Activated CD4-positive, alpha-beta T cell treated with anti-CD3 and anti-CD28 coated beads, Interleukin-10, Interleukin-2, amounts not matched to agents 100 ng/mL and 50 ng/mL, durations not matched to agents 16 hours and 8 hours (primary cell): ENCODE results near the gene CEP131.
"Not testable (repeated sequence)": the region's sequence is repeated elsewhere in the genome, so short reads cannot be mapped to it uniquely, and the experiment has no call there.

Experiments
- DNase-seq: peaks from one replicate; pipeline ENCODE4 v3.0.0-alpha.2; 2020

Gene CEP131

DNA sequence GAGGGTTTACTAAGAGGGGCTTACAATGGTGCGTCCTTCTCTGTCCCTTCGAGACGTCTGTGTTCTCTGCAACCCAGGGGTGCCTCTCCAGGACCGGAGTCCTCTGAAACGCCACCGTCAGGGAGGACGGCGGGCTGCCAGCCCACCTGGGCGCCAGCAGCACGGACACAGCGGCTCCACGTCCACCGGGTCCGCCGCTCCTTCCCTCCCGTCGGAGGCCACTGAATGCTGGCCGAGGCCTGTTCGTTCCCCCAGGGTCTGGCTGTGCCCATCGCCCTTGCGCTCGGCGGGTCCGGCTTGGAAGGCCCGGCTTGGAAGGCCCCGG lies 15.7 kb upstream of the CEP131 start:
- no peak for DNase-seq

DNA sequence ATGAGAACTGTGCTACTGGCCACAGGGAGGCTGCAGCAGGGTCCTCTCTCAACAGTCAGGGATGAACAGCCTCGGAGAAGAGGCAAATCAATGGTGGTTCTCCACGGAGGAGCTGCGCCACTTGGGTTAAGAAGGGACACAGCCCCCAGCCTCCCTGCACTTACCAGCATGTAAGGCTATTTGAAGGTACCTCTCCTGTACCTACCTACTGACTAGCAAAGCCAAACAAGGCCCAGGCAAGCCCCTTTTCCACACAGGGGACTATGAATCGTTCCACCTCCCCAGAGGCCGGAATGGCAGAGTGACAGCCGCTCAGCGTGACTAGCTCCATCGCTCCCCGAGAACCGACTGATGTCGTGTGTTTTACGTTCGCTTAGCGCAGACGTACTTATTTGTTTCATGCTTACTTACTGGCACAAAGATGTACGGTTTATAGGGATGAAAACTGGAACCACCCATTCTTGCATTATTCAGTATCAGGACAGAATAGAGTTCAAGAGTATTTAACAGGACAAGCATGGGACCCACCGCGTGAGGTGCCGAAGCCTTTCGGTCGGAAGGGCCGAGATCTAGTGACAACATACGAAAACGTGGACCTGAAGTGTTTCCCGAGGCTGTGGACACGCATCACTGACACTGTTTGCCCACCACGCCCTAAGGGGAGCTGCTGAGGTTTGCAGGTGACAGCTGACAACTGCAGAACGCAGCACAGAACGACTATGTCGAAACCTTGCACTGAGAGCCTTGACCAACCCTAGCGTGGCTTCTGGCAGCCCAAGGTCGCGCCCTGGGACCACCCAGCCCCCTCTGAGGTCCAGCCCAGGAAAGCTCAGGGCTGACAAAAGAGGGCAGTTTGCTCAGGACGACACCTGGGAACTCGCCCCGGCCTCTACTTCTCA lies 15.1 kb upstream of the CEP131 start:
- no peak for DNase-seq

GRCh38 chr17:81236784-81237183 lies 14.0 kb upstream of the CEP131 start:
- no peak for DNase-seq

GRCh38 chr17:81235822-81236740 lies 13.3 kb upstream of the CEP131 start:
- no peak for DNase-seq

GRCh38 chr17:81234940-81235821 lies 12.4 kb upstream of the CEP131 start:
- DNase-seq = no peak

GRCh38 chr17:81234506-81234855 lies 11.7 kb upstream of the CEP131 start:
- DNase-seq = no peak

GRCh38 chr17:81233811-81234505 lies 11.2 kb upstream of the CEP131 start:
- DNase-seq = no peak

- DNase-seq = no peak
Observed at GRCh38 chr17:81233316-81233715, 10.6 kb upstream of the CEP131 start.

GRCh38 chr17:81232616-81233241 lies 10.0 kb upstream of the CEP131 start:
- no peak for DNase-seq

DNA sequence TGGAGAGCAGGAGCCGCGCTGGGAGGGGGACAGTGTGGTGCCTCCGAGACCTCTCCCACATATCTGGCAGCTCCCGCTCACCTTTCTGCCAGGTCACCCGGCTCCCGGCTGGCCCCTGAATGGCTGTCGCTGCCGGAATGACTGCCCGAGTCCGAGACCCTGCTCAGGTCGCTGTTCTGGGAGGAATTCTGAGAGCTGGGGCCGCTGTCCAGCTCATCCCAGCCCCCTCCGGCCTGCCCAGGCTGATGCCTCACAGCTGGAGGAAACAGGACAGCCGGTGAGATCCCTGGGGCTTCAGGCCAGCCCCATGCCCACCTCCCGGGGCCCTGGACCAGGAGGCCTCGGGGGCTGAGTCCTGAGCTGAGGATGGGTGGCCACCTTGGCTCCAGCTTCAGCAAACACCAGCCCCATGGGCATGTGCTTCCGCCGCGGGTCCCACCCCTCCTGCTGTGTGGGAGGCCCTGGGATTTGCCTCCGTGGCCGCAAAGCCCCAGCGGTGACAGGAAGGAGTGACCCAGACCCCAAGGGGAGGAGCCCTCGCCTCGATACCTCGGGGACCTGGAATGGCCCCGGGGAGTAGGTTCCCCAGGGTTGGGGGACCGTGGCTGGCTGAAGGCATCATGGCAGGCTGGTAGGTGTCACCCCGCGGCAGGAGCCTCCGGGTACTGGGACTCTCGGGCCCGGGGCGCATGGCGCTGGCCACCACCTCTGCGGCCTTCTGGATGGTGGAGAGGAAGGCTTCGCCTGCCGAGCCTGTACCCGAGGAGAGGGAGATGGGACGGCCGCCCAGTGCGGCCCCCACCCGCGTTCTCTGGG lies 9.2 kb upstream of the CEP131 start:
- DNase-seq = no peak

GRCh38 chr17:81231121-81231645 lies 8.4 kb upstream of the CEP131 start:
- no peak for DNase-seq

- DNase-seq = no peak
Observed at GRCh38 chr17:81230043-81230820, 7.5 kb upstream of the CEP131 start.

DNA sequence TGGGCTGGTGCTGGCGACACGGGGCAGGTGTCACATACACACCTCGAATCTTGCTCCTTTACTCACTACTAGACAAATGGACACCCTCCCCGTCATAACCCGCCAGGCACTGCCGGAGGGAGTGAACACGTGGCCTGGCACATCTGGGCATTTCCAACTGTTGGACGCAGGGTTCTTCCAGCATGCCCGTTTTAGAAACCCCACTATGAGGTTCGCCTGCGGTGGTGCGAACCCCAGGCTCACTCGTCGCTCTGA lies 6.8 kb upstream of the CEP131 start:
- no peak for DNase-seq

DNA sequence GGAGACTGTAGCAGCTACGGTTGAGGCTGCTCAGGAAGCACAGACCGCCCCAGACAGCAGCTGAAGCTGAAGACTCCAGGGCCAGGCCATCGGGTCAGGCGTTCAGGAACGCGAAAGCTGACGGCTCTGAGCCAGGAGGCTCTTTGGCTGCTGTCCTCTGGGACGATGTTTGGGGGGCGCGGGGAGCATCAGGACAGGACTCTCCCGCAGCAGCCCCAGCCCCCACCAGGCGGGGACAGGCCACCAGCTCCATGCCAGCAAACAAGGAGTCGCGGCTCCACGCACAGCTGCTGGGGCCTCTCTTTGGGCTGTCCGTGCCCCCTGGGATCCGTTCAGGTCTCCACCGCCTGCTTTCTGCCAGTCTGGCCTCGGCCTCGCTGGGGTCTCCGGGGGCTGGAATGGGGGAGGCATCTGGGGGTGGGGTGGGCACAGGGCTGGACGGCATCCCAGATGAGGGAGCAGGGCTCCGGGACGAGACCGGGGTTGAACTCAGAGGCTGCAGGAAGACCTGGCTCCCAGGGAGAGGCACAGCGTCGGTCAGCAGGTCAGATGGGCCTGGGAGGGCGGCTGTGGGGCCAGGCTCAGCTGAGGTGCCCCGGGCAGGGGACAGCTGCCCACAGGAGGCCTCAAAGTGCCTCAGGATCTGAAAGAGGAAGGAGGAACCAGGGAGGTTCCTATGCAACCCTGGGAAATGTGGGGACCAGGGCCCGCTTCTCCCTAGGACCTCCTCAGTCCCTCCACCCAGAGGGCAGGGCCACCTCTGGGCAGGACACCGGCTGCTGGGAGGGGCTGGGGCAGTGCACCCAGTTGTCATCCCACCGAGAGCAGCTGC lies 6.3 kb upstream of the CEP131 start:
- DNase-seq = no peak

- DNase-seq = no peak
Observed at GRCh38 chr17:81228420-81228819, 5.7 kb upstream of the CEP131 start.

DNA sequence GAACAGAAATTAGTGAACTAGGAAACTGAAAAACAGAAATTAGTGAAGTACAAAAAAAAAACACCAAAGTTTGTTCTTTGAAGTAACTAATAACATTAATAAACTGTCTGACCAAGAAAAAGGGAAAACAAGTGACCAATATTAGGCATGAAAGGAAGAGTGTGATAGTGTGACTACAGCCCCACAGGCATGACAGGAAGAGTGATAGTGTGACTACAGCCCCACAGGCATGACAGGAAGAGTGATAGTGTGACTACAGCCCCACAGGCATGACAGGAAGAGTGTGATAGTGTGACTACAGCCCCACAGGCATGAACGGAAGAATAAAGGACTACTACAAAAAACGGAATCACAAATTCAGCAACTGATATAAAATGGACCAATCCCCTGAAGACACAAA lies 4.9 kb upstream of the CEP131 start:
- not testable (repeated sequence) for DNase-seq

- DNase-seq = no peak
Observed at GRCh38 chr17:81223762-81224130, 981 bp upstream of the CEP131 start.

DNA sequence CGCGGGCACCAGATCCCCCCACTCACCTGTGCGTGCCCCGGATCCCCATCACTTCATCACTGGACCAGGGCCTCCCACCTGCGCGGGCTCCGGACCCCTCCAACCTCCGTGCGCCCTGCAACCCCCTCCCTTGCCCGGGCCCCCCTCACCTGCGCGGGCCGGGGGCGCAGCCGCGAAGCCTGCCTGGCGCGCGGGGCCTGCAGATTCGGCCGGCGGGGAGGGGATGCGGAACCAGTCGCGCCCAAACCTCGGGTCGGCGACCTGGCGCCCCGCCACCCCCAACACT lies 202 bp downstream of the CEP131 start:
- no peak for DNase-seq

DNA sequence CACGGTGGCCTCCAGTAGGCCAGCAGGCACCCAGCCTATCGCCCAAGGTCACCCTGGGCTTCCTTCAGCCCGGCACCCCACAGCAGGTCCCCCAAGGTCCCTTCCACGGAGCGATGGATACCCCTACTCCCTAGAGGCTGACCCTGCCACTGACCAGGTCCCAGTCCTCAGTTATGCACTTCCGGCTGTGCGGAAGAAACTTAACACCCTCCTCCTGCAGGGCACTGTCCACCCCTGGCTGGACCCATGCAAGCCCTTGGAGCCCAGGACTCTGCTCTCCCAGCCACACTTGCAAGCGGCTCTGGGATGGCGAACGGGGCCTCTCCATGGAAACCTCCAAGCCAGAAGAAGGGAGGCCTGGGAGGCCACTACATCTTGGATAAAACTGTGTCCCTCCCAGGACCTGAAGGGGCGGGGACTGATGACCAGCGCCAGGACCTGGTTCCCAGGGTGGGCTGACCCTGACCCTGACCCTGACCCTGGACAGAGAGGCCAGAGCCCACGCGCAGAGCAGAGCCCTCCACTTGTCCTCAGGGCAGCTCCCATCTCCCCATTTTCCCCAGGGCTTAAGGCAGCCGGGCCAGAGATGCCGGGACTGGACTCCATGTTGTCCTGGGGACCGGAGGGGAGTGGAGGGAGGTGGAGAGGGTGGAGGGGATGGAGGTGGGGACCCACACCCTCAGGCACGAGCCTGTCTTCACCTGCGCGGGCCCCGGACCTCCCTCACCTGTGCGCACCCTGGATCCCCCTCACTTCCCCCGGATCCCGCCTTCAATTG lies 734 bp downstream of the CEP131 start:
- no peak for DNase-seq
